Hematopoietic multipotent progenitor cell treated with erythropoietin and hydrocortisone succinate and interleukin-3 and kit ligand, for 15 days (in vitro differentiated cells): ENCODE results near the gene GFI1.
"Not testable (repeated sequence)": the region's sequence is repeated elsewhere in the genome, so short reads cannot be mapped to it uniquely, and the experiment has no call there.

Experiments used
- DNase-seq: peaks from one replicate; pipeline ENCODE4 v3.0.0-alpha.2; 2015; ENCODE audit warnings: low spot score

Gene GFI1

GRCh38 chr1:92465256-92465647, 21.5 kb downstream of the GFI1 start:
- DNase-seq, result no peak

- no peak for DNase-seq
Observed at GRCh38 chr1:92464588-92465255, 22.0 kb downstream of the GFI1 start.

- no peak for DNase-seq
Observed at GRCh38 chr1:92461364-92462097, 25.2 kb downstream of the GFI1 start.

GRCh38 chr1:92459871-92460320, 26.8 kb downstream of the GFI1 start:
- no peak for DNase-seq

- DNase-seq, result no peak
Observed at GRCh38 chr1:92458146-92458545, 28.6 kb downstream of the GFI1 start.

GRCh38 chr1:92447976-92448375, 38.7 kb downstream of the GFI1 start:
- DNase-seq, result no peak

- no peak for DNase-seq
Observed at GRCh38 chr1:92447033-92447681, 39.6 kb downstream of the GFI1 start.

GRCh38 chr1:92446546-92446945, 40.2 kb downstream of the GFI1 start:
- no peak for DNase-seq

GRCh38 chr1:92445865-92446264, 40.9 kb downstream of the GFI1 start:
- no peak for DNase-seq

GRCh38 chr1:92444351-92444750, 42.4 kb downstream of the GFI1 start:
- DNase-seq, result no peak

GRCh38 chr1:92443893-92444292, 42.8 kb downstream of the GFI1 start:
- DNase-seq, result no peak

GRCh38 chr1:92442351-92442750, 44.4 kb downstream of the GFI1 start:
- DNase-seq, result no peak

GRCh38 chr1:92441697-92442342, 44.9 kb downstream of the GFI1 start:
- no peak for DNase-seq

- DNase-seq, result no peak
Observed at GRCh38 chr1:92441316-92441696, 45.4 kb downstream of the GFI1 start.

GRCh38 chr1:92439291-92439690, 47.4 kb downstream of the GFI1 start:
- no peak for DNase-seq

GRCh38 chr1:92434572-92434971, 52.2 kb downstream of the GFI1 start:
- DNase-seq, result not testable (repeated sequence)

GRCh38 chr1:92430030-92430429, 56.7 kb downstream of the GFI1 start:
- DNase-seq, result no peak

- DNase-seq, result no peak
Observed at GRCh38 chr1:92425617-92426016, 61.1 kb downstream of the GFI1 start.
